Measurements from ENCODE around the gene TPPP. TPM values are rescaled to one million over a fixed set of nuclear protein-coding genes. Genes with fewer than 3 reads are reported as not detected.

Gene TPPP
- total and polyA plus RNA-seq, 2 donors (not counting 3 experiments of a cell fraction or from before 2014, with no cell fraction given), result 0.04 to 0.09 TPM

DNA sequence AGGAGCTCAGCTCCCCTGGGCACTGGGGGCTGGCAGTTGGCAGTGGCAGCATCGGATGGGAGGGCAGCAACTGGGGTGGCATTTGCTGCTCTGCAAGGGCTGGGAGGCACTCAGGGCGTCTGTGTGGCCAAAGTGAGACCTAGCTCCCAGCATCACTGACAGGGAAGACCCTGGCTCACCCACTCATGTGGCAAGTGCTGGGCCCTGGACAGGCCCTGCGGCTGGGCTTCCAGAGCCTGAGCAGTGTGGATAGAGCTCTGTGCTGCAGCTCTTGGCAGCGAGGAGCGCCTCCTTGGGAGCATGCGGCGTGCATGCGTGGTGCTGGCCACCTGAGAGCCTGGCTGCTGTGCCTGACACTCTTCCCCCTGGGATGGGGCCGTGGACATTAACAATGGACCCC lies 70.8 kb downstream of the TPPP start:
- POLR2A ChIA-PET, result no interaction called here
- dilution Hi-C loops (cut with MboI; ENCODE audit: extremely low pct_ligation_motif_present, low sequenced_read_pairs), result no loop called here
- no peak overlapping the region for H3K4me3 ChIP-seq (replicated peaks in 1 of 3; ENCODE audit: insufficient read depth in 1 of 3, low read depth in 1 of 3, low read length in 3 of 3)
- no peaks in the 10 kb centered on the region for H3K79me2 ChIP-seq (ENCODE audit: control insufficient read depth, insufficient read depth, low read length)
- DNase-seq (ENCODE audit: low read depth, low spot score) (no peak), FAIRE-seq (no peak)
- no peaks in the 10 kb centered on the region for H3K9me1 ChIP-seq (replicated peaks; ENCODE audit: control insufficient read depth, extremely low read depth, insufficient read depth, low read length)
- BruUV-seq (replicated peaks), result no TSS peak
- no peak overlapping the region for H2AFZ ChIP-seq (ENCODE audit: low read depth, low read length)
- H3K27ac ChIP-seq (ENCODE audit: insufficient read depth, low read depth, low read length), result no peak overlapping the region
- intact Hi-C loops (cut with micrococcal nuclease), result no loop called here
- no peaks in the 10 kb centered on the region for H4K20me1 ChIP-seq (replicated peaks; ENCODE audit: control insufficient read depth, extremely low read depth, insufficient read depth, low read length)
- no peaks in the 10 kb centered on the region for H3K4me1 ChIP-seq (ENCODE audit: control insufficient read depth, extremely low read depth, insufficient read depth, low read length)
- no peaks in the 10 kb centered on the region for H3K9me3 ChIP-seq (replicated peaks; ENCODE audit: control insufficient read depth, insufficient read depth, low read length)
- no peaks in the 10 kb centered on the region for H3K27me3 ChIP-seq (ENCODE audit: control insufficient read depth in 2 of 2, insufficient read depth in 2 of 2, low read length in 2 of 2)
- TF ChIP-seq POLR2A (IDR thresholded peaks at IDR 0.05; ENCODE audit: low read depth, low read length) (no peak), GATA2 (IDR thresholded peaks at IDR 0.05; ENCODE audit: insufficient read depth, insufficient read length, low read depth, low read length) (no peak), MYC (IDR thresholded peaks at IDR 0.05; ENCODE audit: low read depth, low read length) (no peak), EZH2 (IDR thresholded peaks at IDR 0.05; ENCODE audit: borderline replicate concordance, low read depth, low read length, severe bottlenecking) (no peak), JUN (IDR thresholded peaks at IDR 0.05; ENCODE audit: borderline replicate concordance, insufficient read depth, insufficient read length, low read depth) (no peak), FOS (IDR thresholded peaks at IDR 0.05; ENCODE audit: borderline replicate concordance, insufficient read depth, low read length) (no peak), POLR2AphosphoS5 (IDR thresholded peaks at IDR 0.05; ENCODE audit: insufficient read depth, low read depth, low read length) (no peak)
- TF ChIP-seq, protein P1, sequence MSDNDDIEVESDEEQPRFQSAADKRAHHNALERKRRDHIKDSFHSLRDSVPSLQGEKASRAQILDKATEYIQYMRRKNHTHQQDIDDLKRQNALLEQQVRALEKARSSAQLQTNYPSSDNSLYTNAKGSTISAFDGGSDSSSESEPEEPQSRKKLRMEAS (IDR thresholded peaks at IDR 0.05; ENCODE audit: insufficient read depth, insufficient read length), result no peak
- TF ChIP-seq, protein P2, sequence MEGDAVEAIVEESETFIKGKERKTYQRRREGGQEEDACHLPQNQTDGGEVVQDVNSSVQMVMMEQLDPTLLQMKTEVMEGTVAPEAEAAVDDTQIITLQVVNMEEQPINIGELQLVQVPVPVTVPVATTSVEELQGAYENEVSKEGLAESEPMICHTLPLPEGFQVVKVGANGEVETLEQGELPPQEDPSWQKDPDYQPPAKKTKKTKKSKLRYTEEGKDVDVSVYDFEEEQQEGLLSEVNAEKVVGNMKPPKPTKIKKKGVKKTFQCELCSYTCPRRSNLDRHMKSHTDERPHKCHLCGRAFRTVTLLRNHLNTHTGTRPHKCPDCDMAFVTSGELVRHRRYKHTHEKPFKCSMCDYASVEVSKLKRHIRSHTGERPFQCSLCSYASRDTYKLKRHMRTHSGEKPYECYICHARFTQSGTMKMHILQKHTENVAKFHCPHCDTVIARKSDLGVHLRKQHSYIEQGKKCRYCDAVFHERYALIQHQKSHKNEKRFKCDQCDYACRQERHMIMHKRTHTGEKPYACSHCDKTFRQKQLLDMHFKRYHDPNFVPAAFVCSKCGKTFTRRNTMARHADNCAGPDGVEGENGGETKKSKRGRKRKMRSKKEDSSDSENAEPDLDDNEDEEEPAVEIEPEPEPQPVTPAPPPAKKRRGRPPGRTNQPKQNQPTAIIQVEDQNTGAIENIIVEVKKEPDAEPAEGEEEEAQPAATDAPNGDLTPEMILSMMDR (IDR thresholded peaks at IDR 0.05; ENCODE audit: extremely low read depth in 1 of 2, insufficient read depth in 1 of 2, low read depth in 1 of 2, low read length in 2 of 2), result no peak
- H3K4me2 ChIP-seq (ENCODE audit: insufficient read depth, low read length), result no peak overlapping the region
- H3K36me3 ChIP-seq (ENCODE audit: control insufficient read depth in 2 of 2, extremely low read depth in 1 of 2, insufficient read depth in 2 of 2, low read length in 2 of 2), result peaks cover 0 to 8% of the 10 kb centered on the region in 2 experiments
- CTCF ChIA-PET, result no interaction called here
- H3K9ac ChIP-seq (replicated peaks; ENCODE audit: extremely low read depth, insufficient read depth, low read length), result no peak overlapping the region
